RWPE1 (cell line): ENCODE results near the gene CAPN1.

Source experiments
- CTCF ChIA-PET: fragments of 350-600 bp; sonication (Branson Sonifier 250); formaldehyde crosslinking; extraction: SDS; loops from one replicate; lab custom pipeline; 2021; lab: Yijun Ruan, JAX
- POLR2A ChIA-PET: fragments of 400-600 bp; formaldehyde crosslinking; extraction: SDS; loops from one replicate; lab custom pipeline; 2020; ENCODE audit warnings: antibody characterized with exemption; ENCODE audit not compliant: low non-redundant PET; lab: Yijun Ruan, JAX
- DNase-seq: peaks from one replicate; pipeline ENCODE4 v3.0.0; 2012; ENCODE audit warnings: low spot score
- H3K27ac ChIP-seq: fragments of 450-650 bp; 2 replicates; pipeline ENCODE4 v1.5.1; 2017
- CTCF ChIP-seq: fragments of 450-650 bp; conservative IDR thresholded peaks from 2 replicates; pipeline ENCODE4 v1.5.1; 2017; ENCODE audit warnings: low read depth, mild to moderate bottlenecking

The CAPN1 gene

GRCh38 chr11:65209711-65210360 lies 28.1 kb downstream of the CAPN1 start:
- TF ChIP-seq CTCF: no peak
- ChIA-PET POLR2A (no interaction called here), CTCF (interaction anchor here (0.6 to 0.7 kb wide), 3 partner anchors 11 to 108 kb away, joined by 3 to 5 read pairs (median 4); no protein-coding TSS in a partner anchor)
- H3K27ac ChIP-seq: peak overlapping the region; percentile 25; the same call in 1 of the 2 replicates
- DNase-seq: no peak

GRCh38 chr11:65210361-65210731 lies 28.6 kb downstream of the CAPN1 start:
- peak overlapping the region; percentile 55 for H3K27ac ChIP-seq
- no peak for TF ChIP-seq CTCF
- no peak for DNase-seq
- POLR2A ChIA-PET: no interaction called here
- CTCF ChIA-PET: interaction anchor here (0.6 kb wide), 1 partner anchor 108 kb away, joined by 5 read pairs; no protein-coding TSS in a partner anchor

GRCh38 chr11:65210748-65211147 lies 29.0 kb downstream of the CAPN1 start:
- POLR2A ChIA-PET: no interaction called here
- CTCF ChIA-PET: interaction anchor here (0.6 kb wide), 1 partner anchor 107 kb away, joined by 5 read pairs; no protein-coding TSS in a partner anchor
- no peak for DNase-seq
- H3K27ac ChIP-seq: peak overlapping the region; percentile 55
- TF ChIP-seq CTCF: no peak

GRCh38 chr11:65211293-65212105 lies 29.8 kb downstream of the CAPN1 start:
- POLR2A ChIA-PET: no interaction called here
- CTCF ChIA-PET: interaction anchor here (0.6 to 0.7 kb wide), 2 partner anchors 33 to 199 kb away, joined by 3 to 4 read pairs; no protein-coding TSS in a partner anchor
- no peak for DNase-seq
- TF ChIP-seq CTCF: no peak
- H3K27ac ChIP-seq: peak overlapping the region; percentile 55

GRCh38 chr11:65212226-65212801 lies 30.6 kb downstream of the CAPN1 start:
- TF ChIP-seq CTCF: no peak
- ChIA-PET POLR2A (no interaction called here), CTCF (interaction anchor here (0.6 kb wide), 1 partner anchor 199 kb away, joined by 4 read pairs; no protein-coding TSS in a partner anchor)
- no peak for DNase-seq
- peak overlapping the region; percentile 55 for H3K27ac ChIP-seq
